Stimulated activated CD4-positive, alpha-beta T cell treated with anti-CD3 and anti-CD28 coated beads, TNF-alpha, amount 100 ng/mL, for 24 hours (primary cell): ENCODE results near the gene GLA.

Source experiments
- DNase-seq, 3 experiments: peaks; one replicate each; pipeline ENCODE4 v3.0.0-alpha.2; 2020; ENCODE audit warnings: low read depth in 3 of 3

Gene GLA

DNA sequence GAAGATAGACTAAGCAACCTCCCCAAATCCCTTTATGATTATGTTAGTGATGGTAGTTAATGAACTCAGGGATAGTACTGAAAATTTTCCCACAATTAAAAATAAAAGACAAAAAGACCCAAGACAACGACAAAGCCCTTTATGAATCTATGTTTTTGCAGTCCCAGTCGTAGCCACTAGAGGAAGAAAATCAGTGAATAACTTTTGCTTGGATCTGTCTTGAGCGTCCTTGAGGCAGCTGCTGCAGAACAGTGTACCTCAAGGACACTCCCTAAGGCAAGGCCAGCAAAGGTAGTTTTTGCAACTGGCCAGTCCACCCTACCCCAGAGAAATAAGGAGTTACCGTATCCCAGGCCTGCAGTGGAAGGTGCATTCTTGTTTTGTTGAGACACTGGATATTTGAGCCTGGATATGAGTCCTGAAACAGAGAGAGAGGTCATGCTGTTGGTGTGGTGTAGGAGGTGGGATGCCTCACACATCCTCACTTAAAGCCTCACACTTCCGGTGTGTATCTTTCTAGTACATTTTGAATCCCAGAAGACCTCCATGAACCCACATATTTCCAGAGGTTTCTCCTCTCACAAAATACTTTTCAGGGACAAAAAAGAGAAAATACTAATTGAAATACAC lies 50.4 kb downstream of the GLA start:
- no peak for DNase-seq

DNA sequence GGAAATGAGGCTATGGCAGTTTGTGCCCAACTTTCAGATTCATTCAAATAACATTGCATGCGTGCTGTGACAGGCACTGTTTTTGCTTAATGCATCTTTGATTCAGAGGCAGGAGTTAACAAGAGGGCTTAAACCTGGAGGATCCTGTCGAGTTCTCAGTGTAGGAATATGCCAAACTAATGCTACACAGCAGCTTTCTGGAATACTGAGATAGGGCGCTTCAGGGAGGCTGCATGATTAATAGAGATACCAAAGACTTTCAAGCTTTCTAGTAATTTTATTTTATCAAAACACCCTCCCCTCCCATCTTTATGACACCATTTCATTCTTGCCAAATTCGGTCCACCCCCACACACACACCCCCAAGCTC lies 58.5 kb downstream of the GLA start:
- no peak for DNase-seq

DNA sequence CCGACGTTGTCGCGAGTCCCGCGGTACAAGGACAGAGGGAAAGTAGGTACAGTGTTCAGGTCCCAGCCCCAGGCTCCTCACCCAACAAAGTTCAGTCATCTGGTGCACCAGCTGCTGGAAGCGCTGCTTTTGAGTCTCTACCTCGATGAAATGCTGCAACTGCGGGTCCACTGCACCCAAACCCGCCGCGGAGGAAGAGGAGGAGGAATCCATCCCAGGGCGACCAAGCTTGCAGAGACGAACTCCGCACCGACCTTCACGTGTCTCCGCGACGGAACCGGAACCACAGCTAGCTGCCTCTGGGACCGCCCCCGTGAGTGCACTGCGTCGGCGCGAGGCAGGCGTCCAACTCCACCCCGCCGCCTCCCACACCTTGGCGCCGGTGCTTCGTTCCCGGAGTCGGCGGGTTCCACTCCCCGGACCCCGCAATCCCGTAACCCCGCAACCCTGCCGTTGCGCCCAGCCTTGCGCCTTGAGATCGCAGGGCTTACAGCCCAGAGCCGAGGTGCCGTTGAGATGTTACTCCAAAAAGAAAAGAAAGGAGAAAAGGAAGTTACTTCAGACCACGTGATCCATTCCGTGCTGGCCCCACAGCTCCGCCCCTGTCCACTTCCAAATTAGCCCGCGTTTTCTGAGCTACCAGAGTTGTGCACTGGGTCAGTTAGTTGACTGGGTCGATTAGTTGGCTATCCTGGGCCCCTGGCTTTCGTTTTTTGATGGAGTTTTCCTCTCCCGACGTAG lies 59.1 kb downstream of the GLA start, which contains the start of gene TIMM8A:
Gene TIMM8A (minus strand): TSS at position 291 of the 741 bp plus-strand sequence. CDS start 78 bp downstream, at position 213.
- peak; percentile 49 to 82 (median 59) for DNase-seq

DNA sequence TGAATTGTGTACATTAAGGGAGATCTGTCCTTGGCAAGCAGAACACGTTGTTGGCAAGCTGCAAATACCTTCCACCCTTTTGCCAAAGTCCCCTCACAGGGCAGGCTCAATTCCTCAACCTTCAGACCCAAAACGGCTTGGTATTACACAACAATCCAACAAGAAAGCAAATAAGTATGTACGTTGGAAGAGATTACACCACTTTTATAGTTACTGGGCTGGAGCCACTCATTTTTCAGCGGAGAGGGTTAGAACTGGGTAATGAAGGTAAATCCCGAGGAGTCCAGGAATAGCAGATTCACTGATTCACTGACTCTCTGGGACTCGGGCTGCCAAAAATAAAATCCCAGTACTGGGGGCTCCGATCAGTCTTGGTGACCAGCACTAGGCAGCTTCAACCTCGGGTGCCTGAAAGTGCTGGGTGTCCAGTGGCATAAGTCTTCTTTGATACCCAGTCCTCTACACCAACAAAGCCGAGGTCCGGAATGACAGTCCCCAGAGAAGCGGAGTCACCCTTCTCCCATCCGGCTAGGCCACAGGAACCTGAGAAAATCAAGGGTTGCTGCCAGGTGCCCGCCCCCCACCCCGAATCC lies 59.8 kb downstream of the GLA start:
- peak in 1 of 3 experiments; percentile 0 for DNase-seq
